Vagina (tissue), 2 donors: ENCODE results near the gene CXCR6. TPM values are rescaled to one million over a fixed set of nuclear protein-coding genes. Genes with fewer than 3 reads are reported as not detected.

Source experiments
- DNase-seq, 2 donors: peaks; one replicate each; pipeline ENCODE4 v3.0.0-alpha.2; 2017; ENCODE audit errors: extremely low spot score in 2 of 2
- H3K27ac ChIP-seq: fragments of 200-600 bp; sonication (generic); one replicate; pipeline ENCODE4 v1.5.1; 2019
- H3K27me3 ChIP-seq: fragments of 200-600 bp; sonication (generic); one replicate; pipeline ENCODE4 v1.5.1; 2019
- H3K36me3 ChIP-seq, 2 donors: fragments of 200-600 bp; sonication (generic); one replicate each; pipeline ENCODE4 v1.5.1; 2017 to 2019
- H3K4me1 ChIP-seq: fragments of 200-600 bp; sonication (generic); one replicate; pipeline ENCODE4 v1.5.1; 2019
- H3K4me3 ChIP-seq, 2 donors: fragments of 200-600 bp; sonication (generic); 1 replicate in 1 of 2; 2 replicates in 1 of 2; pipeline ENCODE4 v1.5.1; 2016 to 2019
- H3K9me3 ChIP-seq: fragments of 200-600 bp; sonication (generic); one replicate; pipeline ENCODE4 v1.5.1; 2019
- CTCF ChIP-seq, 3 experiments: fragments of 450-650 bp in 2 of 3; fragments of 200-600 bp in 1 of 3; sonication (generic) in 1 of 3; IDR thresholded peaks; one replicate each; pipeline ENCODE4 v1.5.1; 2017 to 2019; ENCODE audit warnings: antibody characterized with exemption in 3 of 3, mild to moderate bottlenecking in 2 of 3, moderate library complexity in 2 of 3
- POLR2A ChIP-seq, 2 donors: fragments of 450-650 bp; IDR thresholded peaks; one replicate each; pipeline ENCODE4 v1.6.1; 2017; ENCODE audit warnings: antibody characterized with exemption in 2 of 2, mild to moderate bottlenecking in 2 of 2, moderate library complexity in 2 of 2
- POLR2AphosphoS5 ChIP-seq, 2 donors: sonication (generic); formaldehyde crosslinking; IDR thresholded peaks; one replicate each; pipeline ENCODE4 v1.9.0; 2017; ENCODE audit warnings: antibody characterized with exemption in 2 of 2, mild to moderate bottlenecking in 2 of 2, low read depth in 1 of 2; ENCODE audit not compliant: insufficient read depth in 1 of 2
- intact Hi-C: fragments of 100-400 bp; cut with DNase I; formaldehyde crosslinking; loops from one replicate; pipeline ENCODE4 v1.15.1; 2023
- total RNA-seq: library from RNA; depleted of rRNA; stranded (reverse); fragments of >200 nt; gene quantifications from one replicate; pipeline ENCODE4 v1.2.3, GENCODE V29; 2016

The CXCR6 gene
- total RNA-seq, 1 donor from 2014 or later, result 9.6 TPM

GRCh38 chr3:45922039-45922326 is 21.3 kb upstream of the CXCR6 start:
- Histone ChIP-seq H3K4me3 (no peak overlapping the region), H3K27ac (no peak overlapping the region), H3K27me3 (no peaks in the 10 kb centered on the region), H3K4me1 (no peaks in the 10 kb centered on the region), H3K9me3 (no peaks in the 10 kb centered on the region), H3K36me3 (peaks cover 0 to 57% of the 10 kb centered on the region in 2 donors)
- intact Hi-C loops, result no loop called here
- no peak for TF ChIP-seq POLR2A (IDR thresholded peaks at IDR 0.05)
- TF ChIP-seq CTCF (IDR thresholded peaks at IDR 0.05), result no peak
- TF ChIP-seq POLR2AphosphoS5 (IDR thresholded peaks at IDR 0.05; ENCODE audit: insufficient read depth in 1 of 2, low read depth in 1 of 2), result no peak
- no peak for DNase-seq

GRCh38 chr3:45922950-45923590 is 20.2 kb upstream of the CXCR6 start:
- H3K4me1 ChIP-seq, result no peaks in the 10 kb centered on the region
- no peak overlapping the region for H3K27ac ChIP-seq
- no peaks in the 10 kb centered on the region for H3K27me3 ChIP-seq
- DNase-seq, result no peak
- intact Hi-C loops, result no loop called here
- TF ChIP-seq POLR2A (IDR thresholded peaks at IDR 0.05), result no peak
- TF ChIP-seq CTCF (IDR thresholded peaks at IDR 0.05), result no peak
- no peak for TF ChIP-seq POLR2AphosphoS5 (IDR thresholded peaks at IDR 0.05; ENCODE audit: insufficient read depth in 1 of 2, low read depth in 1 of 2)
- H3K4me3 ChIP-seq, result no peak overlapping the region
- H3K9me3 ChIP-seq, result no peaks in the 10 kb centered on the region
- peaks cover 0 to 68% of the 10 kb centered on the region in 2 donors for H3K36me3 ChIP-seq

- no peak overlapping the region for H3K4me3 ChIP-seq
- intact Hi-C loops, result no loop called here
- peaks cover 0 to 75% of the 10 kb centered on the region in 2 donors for H3K36me3 ChIP-seq
- no peak overlapping the region for H3K27ac ChIP-seq
- no peaks in the 10 kb centered on the region for H3K9me3 ChIP-seq
- H3K4me1 ChIP-seq, result no peaks in the 10 kb centered on the region
- H3K27me3 ChIP-seq, result no peaks in the 10 kb centered on the region
- no peak for TF ChIP-seq CTCF (IDR thresholded peaks at IDR 0.05)
- DNase-seq, result no peak
These were observed 19.5 kb upstream of the CXCR6 start for GRCh38 chr3:45923755-45924154.

GRCh38 chr3:45927881-45928280 is 15.4 kb upstream of the CXCR6 start:
- no peak for DNase-seq
- H3K4me3 ChIP-seq, result no peak overlapping the region
- TF ChIP-seq POLR2AphosphoS5 (IDR thresholded peaks at IDR 0.05; ENCODE audit: insufficient read depth in 1 of 2, low read depth in 1 of 2), result no peak
- TF ChIP-seq POLR2A (IDR thresholded peaks at IDR 0.05), result no peak
- TF ChIP-seq CTCF (IDR thresholded peaks at IDR 0.05), result no peak
- no peaks in the 10 kb centered on the region for H3K4me1 ChIP-seq
- intact Hi-C loops, result loop anchor here (5.0 kb wide), 1 partner anchor 166 kb away; no protein-coding TSS in a partner anchor
- no peaks in the 10 kb centered on the region for H3K9me3 ChIP-seq
- no peaks in the 10 kb centered on the region for H3K27me3 ChIP-seq
- peaks cover 0 to 75% of the 10 kb centered on the region in 2 donors for H3K36me3 ChIP-seq
- H3K27ac ChIP-seq, result no peak overlapping the region

GRCh38 chr3:45929042-45929679 is 14.1 kb upstream of the CXCR6 start:
- H3K4me3 ChIP-seq, result no peak overlapping the region
- no peaks in the 10 kb centered on the region for H3K4me1 ChIP-seq
- H3K27me3 ChIP-seq, result no peaks in the 10 kb centered on the region
- no peak overlapping the region for H3K27ac ChIP-seq
- DNase-seq, result no peak
- no peaks in the 10 kb centered on the region for H3K9me3 ChIP-seq
- intact Hi-C loops, result loop anchor here (5.0 kb wide), 1 partner anchor 167 kb away; no protein-coding TSS in a partner anchor
- no peak for TF ChIP-seq POLR2AphosphoS5 (IDR thresholded peaks at IDR 0.05; ENCODE audit: insufficient read depth in 1 of 2, low read depth in 1 of 2)
- peak; percentile 17 to 50 (median 36) for TF ChIP-seq CTCF (IDR thresholded peaks at IDR 0.05)
- TF ChIP-seq POLR2A (IDR thresholded peaks at IDR 0.05), result no peak
- H3K36me3 ChIP-seq, result peaks cover 0 to 66% of the 10 kb centered on the region in 2 donors
